Stimulated activated naive B cell treated with anti-CD40 and anti-IgM and Interleukin-4, amounts not matched to agents 10 μg/mL and 1 μg/mL and 100 μg/mL, for 72 hours (primary cell): Measurements from ENCODE around the gene SERPINA6.
"Not testable (repeated sequence)": the region's sequence is repeated elsewhere in the genome, so short reads cannot be mapped to it uniquely, and the experiment has no call there.

Experiments used
- ATAC-seq, 2 donors: fragments of 150-1000 bp; cut with Tn5 transposase; replicated peaks; 2 replicates each; pipeline ENCODE4 v1.10.0; 2021; ENCODE audit warnings: moderate library complexity in 1 of 2
- DNase-seq: peaks from one replicate; pipeline ENCODE4 v3.0.0; 2021
- H3K27ac Mint-ChIP-seq: one replicate; pipeline ENCODE4 v1.8.0; 2022; ENCODE audit warnings: mild to moderate bottlenecking, mixed read lengths
- H3K27me3 Mint-ChIP-seq, 2 donors: one replicate each; pipeline ENCODE4 v1.8.0; 2022; ENCODE audit warnings: mixed read lengths in 2 of 2
- H3K36me3 Mint-ChIP-seq, 2 donors: one replicate each; pipeline ENCODE4 v1.8.0; 2022; ENCODE audit warnings: mixed read lengths in 2 of 2, mild to moderate bottlenecking in 1 of 2
- H3K4me1 Mint-ChIP-seq, 2 donors: one replicate each; pipeline ENCODE4 v1.8.0; 2022; ENCODE audit warnings: mixed read lengths in 2 of 2, mild to moderate bottlenecking in 1 of 2
- H3K4me3 Mint-ChIP-seq, 2 donors: one replicate each; pipeline ENCODE4 v1.8.0; 2022; ENCODE audit warnings: mild to moderate bottlenecking in 2 of 2, mixed read lengths in 2 of 2, moderate library complexity in 1 of 2
- H3K9me3 Mint-ChIP-seq, 2 donors: one replicate each; pipeline ENCODE4 v1.8.0; 2022; ENCODE audit warnings: mixed read lengths in 2 of 2, mild to moderate bottlenecking in 1 of 2

Gene SERPINA6

GRCh38 chr14:94362614-94363133 is 39.5 kb upstream of the SERPINA6 start:
- no peak for ATAC-seq

GRCh38 chr14:94361682-94362081 is 38.5 kb upstream of the SERPINA6 start:
- peaks cover 0 to under 1% of the 10 kb centered on the region in 2 donors for H3K9me3 Mint-ChIP-seq
- H3K36me3 Mint-ChIP-seq = no peaks in the 10 kb centered on the region
- no peak overlapping the region for H3K27ac Mint-ChIP-seq
- peaks cover 21 to 22% of the 10 kb centered on the region in 2 donors for H3K27me3 Mint-ChIP-seq
- H3K4me3 Mint-ChIP-seq = no peak overlapping the region
- H3K4me1 Mint-ChIP-seq = no peaks in the 10 kb centered on the region
- ATAC-seq (no peak), DNase-seq (no peak)

More at GRCh38 chr14:94362614-94363133, 39.5 kb upstream of the SERPINA6 start:
- Mint-ChIP-seq H3K36me3 (no peaks in the 10 kb centered on the region), H3K4me3 (no peak overlapping the region), H3K4me1 (no peaks in the 10 kb centered on the region), H3K27me3 (peaks cover 20 to 21% of the 10 kb centered on the region in 2 donors), H3K9me3 (no peaks in the 10 kb centered on the region), H3K27ac (no peak overlapping the region)
- DNase-seq = no peak

- Mint-ChIP-seq H3K4me1 (no peaks in the 10 kb centered on the region), H3K36me3 (no peaks in the 10 kb centered on the region), H3K4me3 (no peak overlapping the region), H3K27ac (no peak overlapping the region), H3K9me3 (peaks cover 2 to 5% of the 10 kb centered on the region in 2 donors), H3K27me3 (peaks cover 26 to 27% of the 10 kb centered on the region in 2 donors)
- DNase-seq (no peak), ATAC-seq (no peak)
Observed at GRCh38 chr14:94360945-94361565, 37.9 kb upstream of the SERPINA6 start.

- Mint-ChIP-seq H3K4me1 (no peaks in the 10 kb centered on the region), H3K36me3 (no peaks in the 10 kb centered on the region), H3K27me3 (peaks cover 18 to 22% of the 10 kb centered on the region in 2 donors), H3K4me3 (no peak overlapping the region), H3K9me3 (peaks cover 4 to 6% of the 10 kb centered on the region in 2 donors), H3K27ac (no peak overlapping the region)
- ATAC-seq (no peak), DNase-seq (no peak)
Observed at GRCh38 chr14:94357166-94357565, 34.0 kb upstream of the SERPINA6 start.

GRCh38 chr14:94356379-94357056 is 33.4 kb upstream of the SERPINA6 start:
- Mint-ChIP-seq H3K27ac (no peak overlapping the region), H3K36me3 (no peaks in the 10 kb centered on the region), H3K9me3 (peaks cover 7 to 10% of the 10 kb centered on the region in 2 donors), H3K4me1 (no peaks in the 10 kb centered on the region), H3K27me3 (peaks cover 17 to 28% of the 10 kb centered on the region in 2 donors), H3K4me3 (no peak overlapping the region)
- ATAC-seq (no peak), DNase-seq (no peak)

GRCh38 chr14:94355191-94355794 is 32.2 kb upstream of the SERPINA6 start:
- Mint-ChIP-seq H3K36me3 (no peaks in the 10 kb centered on the region), H3K27ac (no peak overlapping the region), H3K4me1 (no peaks in the 10 kb centered on the region), H3K9me3 (peaks cover 7 to 10% of the 10 kb centered on the region in 2 donors), H3K27me3 (peaks cover 10 to 23% of the 10 kb centered on the region in 2 donors), H3K4me3 (no peak overlapping the region)
- DNase-seq = no peak
- ATAC-seq = no peak

- ATAC-seq (no peak), DNase-seq (no peak)
- no peaks in the 10 kb centered on the region for H3K4me1 Mint-ChIP-seq
- no peak overlapping the region for H3K27ac Mint-ChIP-seq
- H3K9me3 Mint-ChIP-seq = peaks cover 7 to 10% of the 10 kb centered on the region in 2 donors
- H3K36me3 Mint-ChIP-seq = no peaks in the 10 kb centered on the region
- no peak overlapping the region for H3K4me3 Mint-ChIP-seq
- H3K27me3 Mint-ChIP-seq = peaks cover 9 to 23% of the 10 kb centered on the region in 2 donors
Observed at GRCh38 chr14:94354638-94355185, 31.6 kb upstream of the SERPINA6 start.

GRCh38 chr14:94354190-94354589 is 31.1 kb upstream of the SERPINA6 start:
- not testable (repeated sequence) for H3K27ac Mint-ChIP-seq, ATAC-seq, H3K36me3 Mint-ChIP-seq, H3K4me3 Mint-ChIP-seq, DNase-seq, H3K4me1 Mint-ChIP-seq
- peaks cover 7 to 10% of the 10 kb centered on the region in 2 donors for H3K9me3 Mint-ChIP-seq
- H3K27me3 Mint-ChIP-seq = peaks cover 8 to 23% of the 10 kb centered on the region in 2 donors

GRCh38 chr14:94349276-94349675 is 26.1 kb upstream of the SERPINA6 start:
- H3K9me3 Mint-ChIP-seq = peaks cover 6% of the 10 kb centered on the region in 2 donors
- H3K27ac Mint-ChIP-seq = no peak overlapping the region
- H3K36me3 Mint-ChIP-seq = no peaks in the 10 kb centered on the region

GRCh38 chr14:94348836-94349235 is 25.7 kb upstream of the SERPINA6 start:
- H3K27ac Mint-ChIP-seq = no peak overlapping the region
- peaks cover 7 to 11% of the 10 kb centered on the region in 2 donors for H3K27me3 Mint-ChIP-seq
- DNase-seq = no peak
- no peaks in the 10 kb centered on the region for H3K4me1 Mint-ChIP-seq
- no peaks in the 10 kb centered on the region for H3K36me3 Mint-ChIP-seq
- no peak overlapping the region for H3K4me3 Mint-ChIP-seq
- H3K9me3 Mint-ChIP-seq = peaks cover 6% of the 10 kb centered on the region in 2 donors
- ATAC-seq = no peak

More at GRCh38 chr14:94349276-94349675, 26.1 kb upstream of the SERPINA6 start:
- ATAC-seq (no peak), DNase-seq (no peak)
- no peak overlapping the region for H3K4me3 Mint-ChIP-seq
- H3K4me1 Mint-ChIP-seq = no peaks in the 10 kb centered on the region
- peaks cover 7 to 11% of the 10 kb centered on the region in 2 donors for H3K27me3 Mint-ChIP-seq

- Mint-ChIP-seq H3K27ac (peak overlapping the region; percentile 93), H3K4me3 (no peak overlapping the region), H3K27me3 (peaks cover 11% of the 10 kb centered on the region in 2 donors)
Observed at GRCh38 chr14:94346841-94347240, 23.7 kb upstream of the SERPINA6 start.

GRCh38 chr14:94346065-94346786 is 23.1 kb upstream of the SERPINA6 start:
- not testable (repeated sequence) for H3K9me3 Mint-ChIP-seq, H3K36me3 Mint-ChIP-seq, H3K4me1 Mint-ChIP-seq, H3K4me3 Mint-ChIP-seq
- ATAC-seq (peak; percentile 50 to 85), DNase-seq (peak; percentile 41)
- H3K27ac Mint-ChIP-seq = peak overlapping the region; percentile 93
- H3K27me3 Mint-ChIP-seq = peaks cover 11 to 17% of the 10 kb centered on the region in 2 donors

More at GRCh38 chr14:94346841-94347240, 23.7 kb upstream of the SERPINA6 start:
- H3K4me1 Mint-ChIP-seq = no peaks in the 10 kb centered on the region
- DNase-seq = no peak
- H3K36me3 Mint-ChIP-seq = no peaks in the 10 kb centered on the region
- ATAC-seq = no peak
- peaks cover 0 to under 1% of the 10 kb centered on the region in 2 donors for H3K9me3 Mint-ChIP-seq

GRCh38 chr14:94345344-94346064 is 22.4 kb upstream of the SERPINA6 start:
- Mint-ChIP-seq H3K4me1 (peaks cover 0 to 2% of the 10 kb centered on the region in 2 donors), H3K27ac (peak overlapping the region; percentile 72)
- ATAC-seq = no peak

More at GRCh38 chr14:94345344-94346064, 22.4 kb upstream of the SERPINA6 start:
- Mint-ChIP-seq H3K9me3 (peaks cover 0 to 7% of the 10 kb centered on the region in 2 donors), H3K27me3 (peaks cover 19 to 24% of the 10 kb centered on the region in 2 donors), H3K4me3 (no peak overlapping the region), H3K36me3 (no peaks in the 10 kb centered on the region)
- no peak for DNase-seq
